WTC11 (cell line): ENCODE data around the gene TP53AIP1.

Experiments
- CREB1 ChIP-seq: sonication (generic); formaldehyde crosslinking; IDR thresholded peaks from 2 replicates; pipeline ENCODE4 v1.8.0; 2023; ENCODE audit warnings: mild to moderate bottlenecking, missing genetic modification reagents
- ESRRA ChIP-seq: sonication (generic); formaldehyde crosslinking; IDR thresholded peaks from 2 replicates; pipeline ENCODE4 v1.8.1; 2022; ENCODE audit warnings: mild to moderate bottlenecking, missing genetic modification reagents, borderline replicate concordance
- FOXJ3 ChIP-seq: sonication (generic); formaldehyde crosslinking; IDR thresholded peaks from 2 replicates; pipeline ENCODE4 v1.9.0; 2021; ENCODE audit warnings: missing genetic modification reagents, mild to moderate bottlenecking, borderline replicate concordance
- KAT7 ChIP-seq: sonication (generic); formaldehyde crosslinking; IDR thresholded peaks from 2 replicates; pipeline ENCODE4 v1.8.1; 2023; ENCODE audit warnings: missing genetic modification reagents, mild to moderate bottlenecking, borderline replicate concordance
- MLX ChIP-seq: sonication (generic); formaldehyde crosslinking; IDR thresholded peaks from 2 replicates; pipeline ENCODE4 v1.8.1; 2023; ENCODE audit warnings: mild to moderate bottlenecking, missing genetic modification reagents, moderate library complexity
- NFE2L1 ChIP-seq: sonication (generic); formaldehyde crosslinking; IDR thresholded peaks from 2 replicates; pipeline ENCODE4 v1.8.1; 2023; ENCODE audit warnings: missing genetic modification reagents
- NR2C2 ChIP-seq: sonication (generic); formaldehyde crosslinking; IDR thresholded peaks from 2 replicates; pipeline ENCODE4 v1.8.0; 2022; ENCODE audit warnings: mild to moderate bottlenecking, missing genetic modification reagents
- PRRX2 ChIP-seq: fragments of 250-450 bp; sonication (Bioruptor Pico); IDR thresholded peaks from 2 replicates; pipeline ENCODE4 v1.8.0; 2021; ENCODE audit warnings: mild to moderate bottlenecking
- TCF7 ChIP-seq: sonication (generic); formaldehyde crosslinking; IDR thresholded peaks from 2 replicates; pipeline ENCODE4 v1.8.0; 2022; ENCODE audit warnings: mild to moderate bottlenecking, low read depth, missing genetic modification reagents, moderate library complexity
- USF2 ChIP-seq: sonication (generic); formaldehyde crosslinking; IDR thresholded peaks from 2 replicates; pipeline ENCODE4 v1.8.1; 2023; ENCODE audit warnings: mild to moderate bottlenecking, missing genetic modification reagents, moderate library complexity
- ZNF512 ChIP-seq: sonication (generic); formaldehyde crosslinking; IDR thresholded peaks from 2 replicates; pipeline ENCODE4 v1.8.1; 2022; ENCODE audit warnings: missing genetic modification reagents, borderline replicate concordance
- TF ChIP-seq, protein P1 (sequence below): fragments of 200-600 bp; IDR thresholded peaks from 2 replicates; pipeline ENCODE4 v1.8.0; 2022; ENCODE audit warnings: antibody characterized with exemption

GRCh38 chr11:128957202-128957482 is 14.5 kb upstream of the TP53AIP1 start:
- no peak for TF ChIP-seq ZNF512 (CRISPR knock-in tag)
- no peak for TF ChIP-seq MLX (CRISPR knock-in tag)
- no peak for TF ChIP-seq ESRRA (CRISPR knock-in tag)
- no peak for TF ChIP-seq PRRX2 (CRISPR knock-in tag)
- no peak for TF ChIP-seq CREB1 (CRISPR knock-in tag)
- no peak for TF ChIP-seq NR2C2 (CRISPR knock-in tag)
- TF ChIP-seq, protein P1, sequence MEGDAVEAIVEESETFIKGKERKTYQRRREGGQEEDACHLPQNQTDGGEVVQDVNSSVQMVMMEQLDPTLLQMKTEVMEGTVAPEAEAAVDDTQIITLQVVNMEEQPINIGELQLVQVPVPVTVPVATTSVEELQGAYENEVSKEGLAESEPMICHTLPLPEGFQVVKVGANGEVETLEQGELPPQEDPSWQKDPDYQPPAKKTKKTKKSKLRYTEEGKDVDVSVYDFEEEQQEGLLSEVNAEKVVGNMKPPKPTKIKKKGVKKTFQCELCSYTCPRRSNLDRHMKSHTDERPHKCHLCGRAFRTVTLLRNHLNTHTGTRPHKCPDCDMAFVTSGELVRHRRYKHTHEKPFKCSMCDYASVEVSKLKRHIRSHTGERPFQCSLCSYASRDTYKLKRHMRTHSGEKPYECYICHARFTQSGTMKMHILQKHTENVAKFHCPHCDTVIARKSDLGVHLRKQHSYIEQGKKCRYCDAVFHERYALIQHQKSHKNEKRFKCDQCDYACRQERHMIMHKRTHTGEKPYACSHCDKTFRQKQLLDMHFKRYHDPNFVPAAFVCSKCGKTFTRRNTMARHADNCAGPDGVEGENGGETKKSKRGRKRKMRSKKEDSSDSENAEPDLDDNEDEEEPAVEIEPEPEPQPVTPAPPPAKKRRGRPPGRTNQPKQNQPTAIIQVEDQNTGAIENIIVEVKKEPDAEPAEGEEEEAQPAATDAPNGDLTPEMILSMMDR, result no peak
- TF ChIP-seq KAT7 (CRISPR knock-in tag), result no peak
- TF ChIP-seq USF2 (CRISPR knock-in tag), result no peak
- no peak for TF ChIP-seq FOXJ3 (CRISPR knock-in tag)
- no peak for TF ChIP-seq NFE2L1 (CRISPR knock-in tag)
- no peak for TF ChIP-seq TCF7 (CRISPR knock-in tag)
